H1 (cell line): ENCODE data around the gene UBE2H. TPM values are rescaled to one million over a fixed set of nuclear protein-coding genes. Genes with fewer than 3 reads are reported as not detected.

ENCODE experiments used
- CTCF ChIA-PET: fragments of 300-600 bp; sonication (Branson Sonifier 250); formaldehyde crosslinking; loops from one replicate; lab custom pipeline; 2021; ENCODE audit not compliant: partially characterized antibody; lab: Charles Lee
- POLR2A ChIA-PET: fragments of 300-600 bp; sonication (Branson Sonifier 250); formaldehyde crosslinking; loops from one replicate; lab custom pipeline; 2021; ENCODE audit warnings: inconsistent platforms; ENCODE audit not compliant: partially characterized antibody; lab: Charles Lee
- DNase-seq, 2 experiments: peaks; one replicate each; pipeline versions ENCODE4 v3.0.0 to v3.0.0-alpha.2; 2010 to 2022; ENCODE audit warnings: low spot score in 2 of 2, low read depth in 1 of 2, mixed read lengths in 1 of 2
- FAIRE-seq: peaks from 2 replicates; lab custom pipeline; 2011; peaks lifted over from hg19 to GRCh38; lab: Jason Lieb, UNC
- H2AFZ ChIP-seq: 2 replicates; pipeline ENCODE4 v1.8.1; 2012; ENCODE audit warnings: low read length, inconsistent platforms
- H2AK5ac ChIP-seq: 2 replicates; pipeline ENCODE4 v1.6.1; 2013; ENCODE audit warnings: low read depth, low read length
- H2BK120ac ChIP-seq: replicated peaks from 2 replicates; pipeline ENCODE3; 2013; ENCODE audit warnings: low read depth, low read length, inconsistent platforms
- H2BK12ac ChIP-seq: 2 replicates; pipeline ENCODE4 v1.6.1; 2013; ENCODE audit warnings: low read depth, low read length
- H2BK15ac ChIP-seq: 2 replicates; pipeline ENCODE4 v1.6.1; 2013; ENCODE audit warnings: low read length
- H2BK20ac ChIP-seq: 2 replicates; pipeline ENCODE4 v1.6.1; 2013; ENCODE audit warnings: low read length
- H2BK5ac ChIP-seq: 2 replicates; pipeline ENCODE4 v1.6.1; 2013; ENCODE audit warnings: low read depth, low read length
- H3K14ac ChIP-seq: 2 replicates; pipeline ENCODE4 v1.6.1; 2013; ENCODE audit warnings: inconsistent platforms; ENCODE audit not compliant: insufficient read length
- H3K18ac ChIP-seq: 2 replicates; pipeline ENCODE4 v1.6.1; 2013; ENCODE audit warnings: low read length; ENCODE audit errors: extremely low read depth
- H3K23ac ChIP-seq: 2 replicates; pipeline ENCODE4 v1.6.1; 2013; ENCODE audit warnings: inconsistent platforms; ENCODE audit not compliant: insufficient read length
- H3K23me2 ChIP-seq: 2 replicates; pipeline ENCODE4 v1.6.1; 2013; ENCODE audit warnings: low read depth, low read length
- H3K27ac ChIP-seq: 2 replicates; pipeline ENCODE4 v1.6.1; 2011; ENCODE audit warnings: low read depth, low read length, inconsistent platforms
- H3K27me3 ChIP-seq, 4 experiments: replicated peaks in 1 of 4; 1 replicate in 1 of 4; 2 replicates in 3 of 4; pipeline versions ENCODE4 v1.6.1 to v1.8.1; 2011 to 2013; ENCODE audit warnings: low read length in 3 of 4, mild to moderate bottlenecking in 3 of 4, inconsistent platforms in 2 of 4, mixed read lengths in 2 of 4, moderate library complexity in 1 of 4; ENCODE audit not compliant: control insufficient read depth in 3 of 4, insufficient read depth in 3 of 4; ENCODE audit errors: extremely low read depth in 1 of 4
- H3K36me3 ChIP-seq, 4 experiments: 2 replicates each; pipeline versions ENCODE4 v1.6.1 to v1.8.1; 2011 to 2013; ENCODE audit warnings: mild to moderate bottlenecking in 4 of 4, low read length in 3 of 4, moderate library complexity in 2 of 4, control low read depth in 1 of 4, inconsistent platforms in 1 of 4; ENCODE audit not compliant: insufficient read depth in 4 of 4, control insufficient read depth in 2 of 4
- H3K4ac ChIP-seq: replicated peaks from 2 replicates; pipeline ENCODE3; 2013; ENCODE audit warnings: low read length, low read depth, mixed read lengths, inconsistent platforms; ENCODE audit not compliant: insufficient read length
- H3K4me1 ChIP-seq, 4 experiments: replicated peaks in 1 of 4; 1 replicate in 1 of 4; 2 replicates in 3 of 4; pipeline versions ENCODE4 v1.6.1 to v1.8.1; 2011 to 2013; ENCODE audit warnings: low read length in 3 of 4, inconsistent platforms in 2 of 4, mixed read lengths in 1 of 4; ENCODE audit not compliant: insufficient read depth in 4 of 4, control insufficient read depth in 3 of 4
- H3K4me2 ChIP-seq, 2 experiments: 2 replicates each; pipeline versions ENCODE4 v1.6.1 to v1.8.1; 2011 to 2013; ENCODE audit warnings: low read depth in 2 of 2, low read length in 2 of 2, control low read depth in 1 of 2, inconsistent platforms in 1 of 2, mild to moderate bottlenecking in 1 of 2; ENCODE audit not compliant: insufficient read depth in 1 of 2
- H3K4me3 ChIP-seq, 4 experiments: fragments of 200-600, 300-600 bp in 1 of 4; sonication (generic), shearing (Covaris generic), sonication (Bioruptor Twin) in 1 of 4; 2 replicates each; pipeline versions ENCODE4 v1.5.1 to v1.8.1; 2011 to 2016; ENCODE audit warnings: low read length in 4 of 4, low read depth in 3 of 4, control low read depth in 2 of 4, inconsistent platforms in 2 of 4, mild to moderate bottlenecking in 2 of 4, mixed read lengths in 1 of 4, moderate library complexity in 1 of 4; ENCODE audit not compliant: insufficient read depth in 2 of 4; ENCODE audit errors: extremely low read depth in 1 of 4
- H3K56ac ChIP-seq: replicated peaks from 2 replicates; pipeline ENCODE3; 2013; ENCODE audit warnings: low read depth, mild to moderate bottlenecking, mixed read lengths, low read length, inconsistent platforms; ENCODE audit not compliant: insufficient read length
- H3K79me1 ChIP-seq: 2 replicates; pipeline ENCODE4 v1.6.1; 2013; ENCODE audit warnings: low read depth, low read length, control low read depth
- H3K79me2 ChIP-seq, 2 experiments: 2 replicates each; pipeline versions ENCODE4 v1.6.1 to v1.8.1; 2012 to 2013; ENCODE audit warnings: low read length in 2 of 2, mild to moderate bottlenecking in 2 of 2, inconsistent platforms in 1 of 2; ENCODE audit not compliant: insufficient read depth in 2 of 2, control insufficient read depth in 1 of 2
- H3K9ac ChIP-seq, 4 experiments: replicated peaks in 1 of 4; 1 replicate in 1 of 4; 2 replicates in 3 of 4; pipeline versions ENCODE4 v1.6.1 to v1.8.1; 2011 to 2013; ENCODE audit warnings: low read depth in 3 of 4, low read length in 3 of 4, control low read depth in 2 of 4, mild to moderate bottlenecking in 2 of 4, moderate library complexity in 2 of 4, inconsistent platforms in 1 of 4; ENCODE audit errors: extremely low read depth in 1 of 4
- H3K9me3 ChIP-seq, 2 experiments: 2 replicates each; pipeline versions ENCODE4 v1.6.1 to v1.8.1; 2012 to 2013; ENCODE audit warnings: mild to moderate bottlenecking in 2 of 2, moderate library complexity in 2 of 2, control low read depth in 1 of 2, inconsistent platforms in 1 of 2, low read depth in 1 of 2, low read length in 1 of 2, mixed read lengths in 1 of 2; ENCODE audit not compliant: insufficient read depth in 2 of 2
- H4K20me1 ChIP-seq, 2 experiments: replicated peaks in 1 of 2; 2 replicates each; pipeline versions ENCODE3 to v1.8.1; 2011 to 2013; ENCODE audit warnings: inconsistent platforms in 2 of 2, low read length in 2 of 2, mild to moderate bottlenecking in 1 of 2; ENCODE audit not compliant: insufficient read depth in 2 of 2, control insufficient read depth in 1 of 2
- H4K5ac ChIP-seq: 2 replicates; pipeline ENCODE4 v1.6.1; 2013; ENCODE audit warnings: low read length, low read depth, mixed read lengths, inconsistent platforms; ENCODE audit not compliant: insufficient read length
- H4K8ac ChIP-seq: 2 replicates; pipeline ENCODE4 v1.8.0; 2013; ENCODE audit warnings: mild to moderate bottlenecking, moderate library complexity, low read length, inconsistent platforms; ENCODE audit not compliant: insufficient read depth; ENCODE audit errors: extremely low read depth
- H4K91ac ChIP-seq: replicated peaks from 2 replicates; pipeline ENCODE3; 2013; ENCODE audit warnings: low read length, mixed read lengths, inconsistent platforms; ENCODE audit not compliant: insufficient read length
- BACH1 ChIP-seq: IDR thresholded peaks from 2 replicates; pipeline ENCODE4 v1.6.1; 2012; ENCODE audit warnings: low read length, improper control_type of control experiment
- BCL11A ChIP-seq, 2 experiments: IDR thresholded peaks; one replicate each; pipeline ENCODE4 v1.6.1; 2011; ENCODE audit warnings: low read depth in 2 of 2, low read length in 2 of 2, mild to moderate bottlenecking in 2 of 2
- BRCA1 ChIP-seq: IDR thresholded peaks from 2 replicates; pipeline ENCODE4 v1.6.1; 2012; ENCODE audit warnings: low read depth, low read length, improper control_type of control experiment
- CTBP2 ChIP-seq: IDR thresholded peaks from 2 replicates; pipeline ENCODE4 v1.7.0; 2011; ENCODE audit warnings: borderline replicate concordance, mild to moderate bottlenecking, moderate library complexity, mixed read lengths, low read length; ENCODE audit not compliant: insufficient read depth, insufficient read length
- CTCF ChIP-seq, 3 experiments: IDR thresholded peaks; 1 replicate in 2 of 3; 2 replicates in 1 of 3; pipeline versions ENCODE4 v1.5.1 to v1.6.1; 2011; ENCODE audit warnings: low read length in 3 of 3, mild to moderate bottlenecking in 3 of 3, inconsistent platforms in 2 of 3, low read depth in 1 of 3, moderate library complexity in 1 of 3; ENCODE audit not compliant: insufficient read depth in 1 of 3; ENCODE audit errors: control extremely low read depth in 1 of 3
- PHF8 ChIP-seq: fragments of 200-600 bp; sonication (generic); conservative IDR thresholded peaks from 2 replicates; pipeline ENCODE4 v1.7.1; 2012; ENCODE audit warnings: low read depth, mild to moderate bottlenecking, inconsistent platforms, low read length, moderate library complexity
- RBBP5 ChIP-seq: IDR thresholded peaks from 2 replicates; pipeline ENCODE4 v1.7.1; 2012; ENCODE audit warnings: low read depth, mild to moderate bottlenecking, inconsistent platforms, low read length, moderate library complexity, borderline replicate concordance
- SAP30 ChIP-seq: fragments of 300-600 bp; sonication (generic); IDR thresholded peaks from 2 replicates; pipeline ENCODE4 v1.7.1; 2012; ENCODE audit warnings: low read length, moderate library complexity, mild to moderate bottlenecking, inconsistent platforms; ENCODE audit not compliant: insufficient read depth, insufficient replicate concordance
- SIN3A ChIP-seq, 2 experiments: IDR thresholded peaks in 1 of 2; conservative IDR thresholded peaks in 1 of 2; 2 replicates each; pipeline ENCODE4 v1.6.1; 2011 to 2012; ENCODE audit warnings: low read length in 2 of 2, improper control_type of control experiment in 1 of 2, low read depth in 1 of 2, mild to moderate bottlenecking in 1 of 2
- TAF7 ChIP-seq: optimal IDR thresholded peaks from 2 replicates; pipeline ENCODE3; 2011; ENCODE audit warnings: low read depth, mild to moderate bottlenecking, inconsistent platforms, low read length, moderate library complexity, borderline replicate concordance
- TEAD4 ChIP-seq: IDR thresholded peaks from 2 replicates; pipeline ENCODE4 v1.6.1; 2012; ENCODE audit warnings: low read depth, low read length, inconsistent platforms, mixed read lengths
- polyA plus RNA-seq, 7 experiments: library from polyadenylated mRNA; depleted of rRNA in 3 of 7; stranded (reverse) in 5 of 7; unstranded in 2 of 7; fragments of >200 nt in 5 of 7; fragments of 200-250 nt in 2 of 7; gene quantifications; 1 replicate in 5 of 7; 2 replicates in 1 of 7; 4 replicates in 1 of 7; pipeline versions ENCODE4 v1.2.1 to v1.2.3, GENCODE V29; 2011 to 2013; ENCODE audit warnings: missing spikeins in 2 of 7, mixed read lengths in 2 of 7
- total RNA-seq: library from RNA; stranded (reverse); fragmentation: NEBNext Ultra II Directional; extraction: Animal tissue kit (Norgen Biotek cat#: 25700); gene quantifications from 2 replicates; pipeline ENCODE4 v1.2.1, GENCODE V29; 2021

Gene UBE2H
- total and polyA plus RNA-seq, 2 of the 8 experiments (the other 6 are each of a cell fraction or from before 2014, with no cell fraction given), result 30.6 to 62.2 TPM

GRCh38 chr7:129898007-129898406 lies 54.8 kb downstream of the UBE2H start:
- Histone ChIP-seq H3K18ac (no peak overlapping the region), H2BK12ac (no peak overlapping the region), H2BK15ac (no peak overlapping the region), H3K23me2 (no peaks in the 10 kb centered on the region), H3K9ac (no peak overlapping the region), H3K79me1 (peaks cover 2% of the 10 kb centered on the region; the same call in 1 of the 2 replicates), H3K4me2 (no peak overlapping the region), H3K27ac (no peak overlapping the region), H3K4me3 (no peak overlapping the region), H2AFZ (no peak overlapping the region), H3K79me2 (peaks cover 3 to 64% of the 10 kb centered on the region in 2 experiments; a peak in 3 of 4 replicates), H3K23ac (no peak overlapping the region), H3K9me3 (no peaks in the 10 kb centered on the region; a peak in 1 of 4 replicates), H2BK120ac (no peak overlapping the region), H3K4me1 (no peaks in the 10 kb centered on the region), H3K36me3 (peaks cover 0 to 7% (median 0%) of the 10 kb centered on the region in 4 experiments; a peak in 2 of 8 replicates), H3K56ac (no peak overlapping the region), H4K5ac (no peak overlapping the region), H3K4ac (no peak overlapping the region), H3K14ac (no peak overlapping the region), H2BK5ac (no peak overlapping the region), H4K91ac (no peak overlapping the region), H3K27me3 (no peaks in the 10 kb centered on the region), H2BK20ac (no peak overlapping the region), H4K8ac (no peak overlapping the region), H4K20me1 (peaks cover 3 to 6% of the 10 kb centered on the region in 2 experiments), H2AK5ac (no peak overlapping the region)
- FAIRE-seq (no peak), DNase-seq (no peak)
- CTCF ChIA-PET, result interaction anchor here (0.6 to 1.2 kb wide), 2 partner anchors 36 to 68 kb away, joined by 3 to 4 read pairs; no protein-coding TSS in a partner anchor
- POLR2A ChIA-PET, result interaction anchor here (0.6 to 0.9 kb wide), 2 partner anchors 9 to 27 kb away, joined by 3 read pairs; no protein-coding TSS in a partner anchor
- TF ChIP-seq TAF7 (no peak), PHF8 (no peak), BRCA1 (no peak), BACH1 (no peak), CTCF (IDR thresholded peaks at IDR 0.05; ENCODE audit: control extremely low read depth in 1 of 3, insufficient read depth in 1 of 3, low read depth in 1 of 3, low read length in 3 of 3) (no peak), TEAD4 (no peak), SAP30 (no peak), RBBP5 (no peak), BCL11A (IDR thresholded peaks at IDR 0.05; ENCODE audit: low read depth in 2 of 2, low read length in 2 of 2) (no peak), SIN3A (conservative IDR thresholded peaks at IDR 0.05 in 1 of 2, IDR thresholded peaks at IDR 0.05 in 1 of 2; ENCODE audit: low read depth in 1 of 2, low read length in 2 of 2) (no peak), CTBP2 (no peak)
